Inflammatory macrophage (primary cell): ENCODE measurements around the gene CLOCK.
A peak's percentile ranks its signal among the peaks of the same experiment; 100 is the strongest.

Experiments
- DNase-seq, 2 donors: peaks; one replicate each; pipeline ENCODE4 v3.0.0-alpha.2; 2020 to 2022

The CLOCK gene

DNA sequence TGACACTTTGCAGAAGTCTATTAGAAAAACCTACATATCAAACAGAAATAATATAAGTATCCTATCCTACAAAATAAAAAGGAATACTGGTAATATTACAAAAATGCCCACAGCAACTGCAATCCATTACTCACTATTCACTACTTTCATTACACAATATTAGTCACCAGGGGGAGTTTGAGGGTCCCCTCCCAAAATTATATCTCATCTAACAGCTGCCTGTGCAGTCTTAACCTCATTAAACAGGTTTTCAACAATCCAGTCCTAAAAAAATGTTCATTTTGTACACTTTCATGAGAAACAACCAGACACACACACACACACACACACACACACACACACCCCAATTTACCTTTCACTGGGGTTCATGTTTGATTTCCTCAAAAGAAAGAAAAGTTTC, 2.9 kb downstream of the CLOCK start:
- no peak for DNase-seq

- no peak for DNase-seq
Measured at GRCh38 chr4:55540271-55540670, 6.4 kb downstream of the CLOCK start.

DNA sequence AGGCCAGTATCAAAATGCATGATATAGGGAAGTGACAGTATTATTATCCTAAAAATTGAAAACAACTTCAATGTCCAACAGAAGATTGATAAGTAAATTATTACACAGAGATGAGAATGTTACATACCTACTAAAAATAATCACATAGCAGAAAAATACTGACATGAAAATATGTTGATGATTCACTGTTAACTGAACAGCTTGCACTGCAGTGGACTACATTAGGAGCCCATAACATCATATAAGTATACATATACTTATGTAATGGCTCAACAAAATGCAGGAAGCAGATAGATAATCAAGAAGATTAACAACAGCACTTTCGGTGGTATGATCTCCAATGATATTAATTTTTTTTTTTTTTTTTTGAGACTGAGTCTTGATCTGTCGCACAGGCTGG, 7.1 kb downstream of the CLOCK start:
- no peak for DNase-seq

DNA sequence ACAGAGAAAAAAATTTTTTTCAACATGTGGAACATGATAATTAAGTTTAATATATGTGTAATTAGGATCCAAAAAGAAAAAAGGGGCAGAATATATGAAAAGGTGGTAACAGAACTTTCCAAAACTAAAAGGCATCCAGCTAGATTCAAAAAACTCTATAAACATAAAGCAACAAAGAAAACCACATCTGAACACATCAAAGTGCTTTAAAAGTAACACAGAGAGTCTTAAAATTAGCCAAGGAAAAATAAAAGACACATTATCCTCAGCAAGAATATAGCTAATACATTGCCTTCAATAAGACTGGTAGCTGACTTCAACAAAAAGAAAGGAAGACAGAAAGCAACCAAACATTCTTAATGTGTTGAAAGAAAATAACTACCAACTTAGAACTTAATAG, 8.2 kb downstream of the CLOCK start:
- no peak for DNase-seq

DNA sequence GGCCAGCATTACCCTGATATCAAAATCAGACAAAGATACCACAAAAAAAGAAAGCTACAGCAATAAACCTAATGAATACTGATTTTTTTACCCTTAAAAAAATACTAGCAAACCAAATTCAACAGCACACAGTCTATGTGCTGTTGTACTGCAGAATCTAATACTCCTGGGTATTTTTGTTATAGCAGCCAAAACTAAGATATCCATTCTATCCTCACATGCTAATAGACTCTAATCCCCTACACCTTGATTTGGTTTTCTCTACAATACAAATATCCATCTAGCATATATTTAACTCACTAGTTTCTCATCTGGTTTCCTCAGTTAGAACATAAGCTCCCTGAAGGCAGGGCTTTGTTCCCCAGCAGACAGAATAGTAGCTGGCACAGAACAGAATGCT, 12.4 kb downstream of the CLOCK start:
- DNase-seq, result no peak

DNA sequence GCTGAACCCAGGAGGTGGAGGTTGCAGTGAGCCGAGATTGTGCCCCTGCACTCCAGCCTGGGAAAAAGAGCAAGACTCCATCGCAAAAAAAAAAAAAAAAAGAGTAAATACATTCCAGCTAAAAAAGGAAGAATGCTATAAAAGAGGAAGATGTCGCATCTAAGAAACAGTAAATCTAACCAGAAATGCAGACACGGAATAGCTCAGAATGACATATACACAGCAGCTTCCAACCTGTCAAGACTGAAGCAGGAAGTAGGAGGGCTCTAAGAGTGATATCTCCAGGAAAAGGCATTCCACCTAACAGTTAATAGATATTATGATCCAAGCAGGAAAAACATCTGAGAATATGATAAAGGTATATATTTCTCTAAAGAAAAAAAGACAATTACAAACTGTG, 16.0 kb downstream of the CLOCK start:
- DNase-seq, result peak; percentile 20 to 38

- no peak for DNase-seq
Measured at GRCh38 chr4:55530167-55530566, 16.5 kb downstream of the CLOCK start.

GRCh38 chr4:55528491-55528890, 18.2 kb downstream of the CLOCK start:
- DNase-seq, result no peak

DNA sequence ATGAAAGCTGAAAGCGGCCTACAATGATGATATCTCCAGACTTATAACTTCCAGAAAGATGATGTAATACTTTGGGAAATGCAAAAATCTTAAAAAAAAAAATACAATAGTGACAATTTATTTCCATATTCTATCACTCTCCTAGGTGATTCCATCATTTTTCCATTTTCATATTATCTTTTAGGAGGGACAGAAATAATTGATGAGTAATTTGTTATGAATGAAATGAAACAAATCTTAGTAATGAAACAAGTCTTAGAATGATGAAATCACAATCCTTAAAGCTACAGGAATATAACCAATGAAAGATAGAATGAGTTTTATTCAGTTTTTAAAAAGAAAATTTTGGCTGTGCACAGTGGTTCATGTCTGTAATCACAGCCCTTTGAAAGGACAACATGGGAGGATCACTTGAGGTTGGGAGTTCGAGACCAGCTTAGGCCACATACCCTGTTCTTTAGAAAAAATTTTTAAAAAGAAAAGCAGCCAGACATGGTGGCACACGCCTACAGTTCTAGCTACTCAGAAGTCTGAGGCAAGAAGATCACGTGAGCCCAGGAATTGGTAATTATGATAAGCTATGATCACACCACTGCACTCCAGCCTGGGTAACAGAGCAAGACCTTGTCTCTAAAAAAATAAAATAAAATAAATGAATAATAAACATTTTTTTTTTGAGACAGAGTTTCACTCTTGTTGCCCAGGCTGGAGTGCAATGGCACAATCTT, 21.7 kb downstream of the CLOCK start:
- peak in 1 of 2 donors; percentile 53 for DNase-seq

DNA sequence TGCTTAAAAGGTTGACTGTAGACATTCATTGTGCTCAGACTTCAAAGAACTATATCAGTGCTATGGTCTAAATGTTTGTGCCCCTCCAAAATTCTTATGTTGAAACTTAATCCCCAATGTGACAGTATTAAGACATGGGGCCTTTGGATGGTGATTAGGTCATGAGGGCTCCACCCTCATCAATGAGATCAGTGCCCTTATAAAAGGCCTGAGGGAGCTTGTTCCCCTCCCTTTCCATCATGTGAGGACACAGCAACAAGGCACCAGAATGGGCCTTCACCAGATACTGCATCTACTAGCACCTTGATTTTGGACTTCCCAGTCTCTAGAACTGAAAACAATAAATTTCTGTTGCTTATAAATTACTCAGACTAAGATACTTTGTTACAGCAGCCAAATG, 28.3 kb downstream of the CLOCK start:
- DNase-seq, result no peak

DNA sequence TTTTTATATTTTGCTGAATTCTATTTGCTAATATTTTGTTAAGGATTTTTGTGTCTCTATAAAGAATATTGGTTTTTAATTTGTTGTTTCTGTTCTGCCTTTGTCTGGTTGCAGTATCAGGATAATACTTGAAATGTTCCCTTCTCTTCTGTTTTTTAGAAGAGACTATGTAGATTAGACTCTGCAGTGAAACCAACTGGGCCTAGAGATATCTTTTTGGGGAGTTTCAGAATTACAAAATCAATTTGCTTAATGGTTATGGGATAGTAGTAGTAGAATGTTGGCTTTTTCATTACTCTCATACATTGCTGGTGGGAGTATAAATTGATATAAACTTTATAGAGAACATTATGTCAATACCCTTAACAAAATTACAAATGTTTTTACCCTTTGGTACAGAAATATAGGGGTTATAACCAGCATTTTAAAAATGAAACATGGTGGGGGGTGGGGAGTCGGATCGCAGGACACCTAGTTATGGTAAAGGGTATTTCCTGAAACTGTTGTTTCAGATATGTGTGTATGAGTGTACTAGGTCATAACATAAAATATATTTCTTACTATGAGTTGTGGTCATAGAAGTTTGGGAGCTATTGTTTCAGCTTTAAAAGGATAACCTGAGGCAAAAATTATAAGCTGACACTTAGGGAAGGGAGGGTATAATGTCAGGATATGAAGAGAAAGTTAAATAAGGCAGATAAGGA, 29.0 kb downstream of the CLOCK start:
- no peak for DNase-seq

DNA sequence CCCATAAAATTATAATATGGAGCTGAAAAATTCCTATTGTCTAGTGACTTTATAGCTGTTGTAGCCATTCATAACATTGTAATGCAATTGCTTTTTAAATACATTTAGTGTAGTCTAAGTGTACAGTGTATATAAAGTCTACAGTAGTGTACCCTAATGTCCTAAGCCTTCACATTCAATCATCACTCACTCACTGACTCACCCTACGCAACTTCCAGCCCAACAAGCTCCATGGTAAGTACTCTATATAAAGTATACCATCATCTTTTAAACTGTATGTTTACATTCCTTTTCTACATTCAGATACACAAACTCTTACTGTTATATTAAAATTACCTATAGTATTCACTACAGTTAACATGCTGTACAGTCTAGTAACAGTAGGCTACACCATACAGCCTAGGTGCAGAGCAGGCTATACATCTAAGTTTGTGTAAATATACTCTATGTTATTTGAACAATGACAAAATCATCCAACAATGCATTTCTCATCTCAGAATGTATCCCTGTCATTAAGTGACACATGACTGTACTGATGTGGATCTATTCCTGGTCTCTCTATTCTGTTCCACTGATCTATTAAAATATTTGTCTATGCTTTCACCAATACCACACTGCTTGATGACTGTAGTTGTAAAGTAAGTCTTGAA, 33.7 kb downstream of the CLOCK start:
- no peak for DNase-seq

DNA sequence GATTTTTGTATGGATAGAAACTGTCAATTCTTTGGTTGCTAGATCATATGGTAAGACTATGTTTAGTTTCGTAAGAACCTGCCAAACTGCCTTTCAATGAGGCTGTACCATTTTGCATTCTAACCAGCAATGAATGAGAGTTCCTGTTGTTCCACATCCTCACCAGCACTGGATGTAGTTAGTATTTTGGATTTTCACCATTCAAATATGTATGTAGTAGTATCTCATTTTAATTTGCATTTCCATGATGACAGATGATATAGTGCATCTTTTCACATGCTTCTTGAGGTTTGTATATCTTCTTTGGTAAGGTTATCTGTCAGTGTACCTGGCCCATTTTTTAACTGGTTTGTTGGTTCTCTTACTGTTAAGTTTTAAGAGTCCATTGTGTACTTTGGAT, 34.6 kb downstream of the CLOCK start:
- DNase-seq, result no peak

DNA sequence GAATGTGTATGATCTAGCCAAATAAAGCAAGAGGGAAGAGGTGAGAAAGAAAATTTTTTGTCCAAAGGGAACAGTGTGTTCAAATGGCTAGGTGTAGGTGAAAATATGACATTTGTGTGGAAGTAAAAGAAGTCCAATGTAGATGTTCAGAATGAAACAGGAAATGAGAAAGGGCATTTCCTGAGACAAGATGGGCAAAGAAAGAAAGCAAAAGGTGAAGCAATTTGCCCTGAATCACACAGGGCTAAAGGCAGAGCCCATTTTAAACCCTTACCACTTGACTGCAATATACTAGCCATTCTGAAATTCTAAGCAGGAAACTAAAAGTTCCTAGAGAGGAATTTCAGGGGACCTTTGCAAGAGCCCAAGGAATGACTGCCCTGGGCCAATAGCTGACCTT, 36.0 kb downstream of the CLOCK start:
- no peak for DNase-seq

GRCh38 chr4:55509266-55509665, 37.4 kb downstream of the CLOCK start:
- DNase-seq, result no peak

- no peak for DNase-seq
Measured at GRCh38 chr4:55507612-55508011, 39.1 kb downstream of the CLOCK start.

GRCh38 chr4:55503169-55503568, 43.5 kb downstream of the CLOCK start:
- no peak for DNase-seq

GRCh38 chr4:55500072-55500471, 46.6 kb downstream of the CLOCK start:
- DNase-seq, result no peak

DNA sequence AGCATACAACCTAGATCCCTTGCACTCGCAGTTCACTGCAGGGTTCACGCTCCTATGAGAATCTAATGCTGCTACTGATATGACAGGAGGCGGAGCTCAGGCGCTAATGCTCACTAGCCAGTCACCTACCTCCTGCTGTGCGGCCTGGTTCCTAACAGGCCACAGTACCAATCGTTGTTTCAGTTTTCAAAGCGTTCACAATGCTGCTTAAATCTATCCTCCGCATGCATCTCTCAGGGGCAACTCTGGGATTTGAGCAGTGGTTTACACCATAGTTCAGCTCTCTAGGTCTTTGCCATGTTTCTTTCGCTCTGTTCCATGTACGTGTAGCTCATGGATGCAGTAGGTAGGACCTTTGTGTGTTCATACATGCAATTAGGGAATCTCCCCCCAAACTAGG, 47.2 kb downstream of the CLOCK start:
- no peak for DNase-seq

DNA sequence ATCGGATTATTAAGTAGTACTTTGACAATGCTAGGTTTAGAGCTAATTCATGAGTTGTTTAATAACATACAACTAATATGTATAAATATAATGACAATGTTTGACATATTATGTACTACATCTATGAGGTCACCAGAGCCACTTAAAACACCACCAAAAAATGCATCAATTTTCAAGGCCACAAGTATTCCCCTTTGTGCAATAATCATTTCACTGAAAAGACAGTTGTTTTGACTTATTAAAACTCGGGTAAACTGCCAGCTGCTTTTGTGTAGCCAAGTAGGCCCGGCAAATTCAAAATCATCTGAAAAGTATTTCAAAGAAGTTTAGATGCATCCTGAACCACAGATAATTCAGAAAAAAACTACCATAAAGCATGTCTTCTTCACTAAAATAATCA, 48.7 kb downstream of the CLOCK start:
- no peak for DNase-seq

DNA sequence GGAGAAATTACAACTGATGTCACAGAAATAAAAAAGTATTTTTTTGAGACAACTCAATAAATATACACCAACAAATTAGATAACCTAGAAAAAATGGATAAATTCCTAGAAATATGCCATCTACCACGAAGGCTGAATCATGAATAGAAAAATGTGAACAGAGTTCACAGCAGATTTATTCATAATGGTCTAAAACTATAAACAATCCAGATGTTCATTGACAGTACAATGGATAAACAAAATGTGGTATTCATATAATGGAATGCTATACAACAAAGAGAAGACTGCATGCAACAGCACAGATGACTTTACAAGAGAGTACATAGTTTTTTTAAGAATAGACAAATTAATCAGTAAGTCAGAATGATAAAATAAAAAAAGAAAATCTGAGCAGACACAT, 55.2 kb downstream of the CLOCK start:
- no peak for DNase-seq

DNA sequence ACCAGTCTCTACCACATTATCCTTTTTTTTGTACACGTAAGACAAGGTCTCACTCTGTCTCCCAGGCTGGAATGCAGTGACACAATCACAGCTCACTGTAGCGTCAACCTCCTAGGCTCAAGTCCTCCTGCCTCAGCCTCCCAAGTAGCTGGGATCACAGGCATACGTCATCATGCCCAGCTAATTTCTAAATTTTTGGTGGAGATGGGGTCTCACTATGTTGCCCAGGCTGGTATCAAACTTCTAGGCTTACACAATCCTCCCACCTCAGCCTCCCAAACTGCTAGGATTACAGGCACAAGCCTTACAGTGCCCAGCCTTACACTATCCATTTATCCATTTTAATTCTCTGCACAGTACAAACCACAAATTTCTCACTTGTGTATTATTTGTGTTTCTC, 58.0 kb downstream of the CLOCK start:
- no peak for DNase-seq

- no peak for DNase-seq
Measured at GRCh38 chr4:55485821-55486220, 60.9 kb downstream of the CLOCK start.

DNA sequence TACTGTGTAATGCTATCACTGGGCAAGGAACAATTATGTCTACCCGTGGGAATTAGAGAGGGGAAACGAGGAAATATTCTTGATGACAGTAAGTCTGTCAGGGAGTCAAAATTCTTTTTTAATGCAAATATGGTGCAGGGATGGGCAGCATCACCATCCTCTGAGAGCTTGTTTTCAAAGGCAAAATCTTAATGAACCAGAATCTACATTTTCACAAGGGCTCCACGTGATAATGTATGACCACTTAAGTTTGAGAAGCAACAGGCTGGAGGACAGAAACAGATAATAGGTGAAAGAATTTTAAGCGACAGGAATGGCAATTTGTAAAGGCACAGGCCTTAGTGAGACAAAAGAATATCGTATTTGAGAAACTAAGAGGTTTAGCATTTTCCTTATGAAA, 63.4 kb downstream of the CLOCK start:
- no peak for DNase-seq
